ENCODE measurements around the gene BOC.

The BOC gene

GRCh38 chr3:113240841-113241240 lies 29.5 kb downstream of the BOC start:
- no peak for TF ChIP-seq CTCF (IDR thresholded peaks at IDR 0.05; ENCODE audit: insufficient read depth, low read depth, low read length, missing control alignments)
- H3K4me3 ChIP-seq (ENCODE audit: low read length): no peak overlapping the region
- no peak for DNase-seq (ENCODE audit: low read depth)

- DNase-seq (ENCODE audit: low read depth): no peak
- TF ChIP-seq CTCF (IDR thresholded peaks at IDR 0.05; ENCODE audit: insufficient read depth, low read depth, low read length, missing control alignments): no peak
Observed at GRCh38 chr3:113241292-113242095, 30.1 kb downstream of the BOC start.

GRCh38 chr3:113242096-113242581 lies 30.8 kb downstream of the BOC start:
- no peak overlapping the region for H3K4me3 ChIP-seq (ENCODE audit: low read length)
- no peak for TF ChIP-seq CTCF (IDR thresholded peaks at IDR 0.05; ENCODE audit: insufficient read depth, low read depth, low read length, missing control alignments)
- no peak for DNase-seq (ENCODE audit: low read depth)

More at GRCh38 chr3:113241292-113242095, 30.1 kb downstream of the BOC start:
- no peak overlapping the region for H3K4me3 ChIP-seq (ENCODE audit: low read length)

GRCh38 chr3:113243071-113243470 lies 31.7 kb downstream of the BOC start:
- no peak for TF ChIP-seq CTCF (IDR thresholded peaks at IDR 0.05; ENCODE audit: insufficient read depth, low read depth, low read length, missing control alignments)
- DNase-seq (ENCODE audit: low read depth): no peak
- H3K4me3 ChIP-seq (ENCODE audit: low read length): no peak overlapping the region

- H3K4me3 ChIP-seq (ENCODE audit: low read length): no peak overlapping the region
- no peak for TF ChIP-seq CTCF (IDR thresholded peaks at IDR 0.05; ENCODE audit: insufficient read depth, low read depth, low read length, missing control alignments)
- no peak for DNase-seq (ENCODE audit: low read depth)
Observed at GRCh38 chr3:113243846-113244245, 32.5 kb downstream of the BOC start.

GRCh38 chr3:113245761-113246161 lies 34.4 kb downstream of the BOC start:
- no peak overlapping the region for H3K4me3 ChIP-seq (ENCODE audit: low read length)
- TF ChIP-seq CTCF (IDR thresholded peaks at IDR 0.05; ENCODE audit: insufficient read depth, low read depth, low read length, missing control alignments): no peak
- DNase-seq (ENCODE audit: low read depth): no peak

- no peak for DNase-seq (ENCODE audit: low read depth)
- no peak for TF ChIP-seq CTCF (IDR thresholded peaks at IDR 0.05; ENCODE audit: insufficient read depth, low read depth, low read length, missing control alignments)
- H3K4me3 ChIP-seq (ENCODE audit: low read length): no peak overlapping the region
Observed at GRCh38 chr3:113247068-113247467, 35.7 kb downstream of the BOC start.
